Suprapubic skin (tissue), 4 donors: Measurements from ENCODE around the gene SLC44A2. TPM values are rescaled to one million over a fixed set of nuclear protein-coding genes. Genes with fewer than 3 reads are reported as not detected.
A peak's percentile ranks its signal among the peaks of the same experiment; 100 is the strongest.

Source experiments
- DNase-seq, 2 donors: peaks; one replicate each; pipeline ENCODE4 v3.0.0-alpha.2; 2019; ENCODE audit warnings: low spot score in 2 of 2
- H3K27ac ChIP-seq: fragments of 200-600 bp; sonication (generic); one replicate; pipeline ENCODE4 v1.5.1; 2019
- H3K27me3 ChIP-seq: fragments of 200-600 bp; sonication (generic); one replicate; pipeline ENCODE4 v1.5.1; 2019
- H3K36me3 ChIP-seq: fragments of 200-600 bp; sonication (generic); one replicate; pipeline ENCODE4 v1.5.1; 2019
- H3K4me1 ChIP-seq: fragments of 200-600 bp; sonication (generic); one replicate; pipeline ENCODE4 v1.5.1; 2019
- H3K4me3 ChIP-seq: fragments of 200-600 bp; sonication (generic); one replicate; pipeline ENCODE4 v1.5.1; 2019; ENCODE audit warnings: mild to moderate bottlenecking
- H3K9me3 ChIP-seq: fragments of 200-600 bp; sonication (generic); one replicate; pipeline ENCODE4 v1.5.1; 2019
- CTCF ChIP-seq, 2 donors: fragments of 200-600 bp in 1 of 2; fragments of 450-650 bp in 1 of 2; sonication (generic) in 1 of 2; IDR thresholded peaks; one replicate each; pipeline ENCODE4 v1.5.1; 2016 to 2019; ENCODE audit warnings: antibody characterized with exemption in 2 of 2, mild to moderate bottlenecking in 1 of 2, moderate library complexity in 1 of 2
- EP300 ChIP-seq: sonication (generic); formaldehyde crosslinking; IDR thresholded peaks from one replicate; pipeline ENCODE4 v1.6.1; 2017; ENCODE audit warnings: antibody characterized with exemption
- POLR2A ChIP-seq, 2 donors: fragments of 450-650 bp; IDR thresholded peaks; one replicate each; pipeline ENCODE4 v1.6.1; 2017; ENCODE audit warnings: antibody characterized with exemption in 2 of 2, mild to moderate bottlenecking in 2 of 2, moderate library complexity in 2 of 2
- POLR2AphosphoS5 ChIP-seq, 3 donors: sonication (generic); formaldehyde crosslinking; IDR thresholded peaks; one replicate each; pipeline ENCODE4 v1.6.1; 2017; ENCODE audit warnings: antibody characterized with exemption in 3 of 3
- WGBS: methylation state at CpG from one replicate; pipeline ENCODE4 v1.1.5; 2018; 5-methylcytosine and 5-hydroxymethylcytosine counted together
- total RNA-seq, 4 donors: library from RNA; depleted of rRNA; stranded (reverse); fragments of >200 nt; gene quantifications; one replicate each; pipeline ENCODE4 v1.1.0, GENCODE V29; 2016

Gene SLC44A2
- total RNA-seq, 4 donors from 2014 or later: 59.1 to 108 (median 94.5) TPM

GRCh38 chr19:10620786-10621185, 4.6 kb upstream of the SLC44A2 start:
- Histone ChIP-seq H3K36me3 (no peaks in the 10 kb centered on the region), H3K27me3 (no peaks in the 10 kb centered on the region), H3K27ac (no peak overlapping the region), H3K9me3 (no peaks in the 10 kb centered on the region), H3K4me1 (peaks cover 39% of the 10 kb centered on the region), H3K4me3 (no peak overlapping the region)
- TF ChIP-seq POLR2A (IDR thresholded peaks at IDR 0.05) (no peak), CTCF (IDR thresholded peaks at IDR 0.05) (no peak), POLR2AphosphoS5 (IDR thresholded peaks at IDR 0.05) (no peak), EP300 (no peak)
- DNase-seq: no peak
- WGBS: 96% methylated on average over 4 of the region's 4 CpGs

GRCh38 chr19:10621966-10622365, 3.4 kb upstream of the SLC44A2 start:
- H3K4me3 ChIP-seq: no peak overlapping the region
- no peaks in the 10 kb centered on the region for H3K9me3 ChIP-seq
- WGBS: over 99% methylated on average over 8 of the region's 8 CpGs
- peaks cover 47% of the 10 kb centered on the region for H3K4me1 ChIP-seq
- no peak overlapping the region for H3K27ac ChIP-seq
- no peaks in the 10 kb centered on the region for H3K36me3 ChIP-seq
- no peak for TF ChIP-seq POLR2A (IDR thresholded peaks at IDR 0.05)
- TF ChIP-seq POLR2AphosphoS5 (IDR thresholded peaks at IDR 0.05): no peak
- no peak for TF ChIP-seq CTCF (IDR thresholded peaks at IDR 0.05)
- TF ChIP-seq EP300: no peak
- H3K27me3 ChIP-seq: no peaks in the 10 kb centered on the region
- DNase-seq: no peak

DNA sequence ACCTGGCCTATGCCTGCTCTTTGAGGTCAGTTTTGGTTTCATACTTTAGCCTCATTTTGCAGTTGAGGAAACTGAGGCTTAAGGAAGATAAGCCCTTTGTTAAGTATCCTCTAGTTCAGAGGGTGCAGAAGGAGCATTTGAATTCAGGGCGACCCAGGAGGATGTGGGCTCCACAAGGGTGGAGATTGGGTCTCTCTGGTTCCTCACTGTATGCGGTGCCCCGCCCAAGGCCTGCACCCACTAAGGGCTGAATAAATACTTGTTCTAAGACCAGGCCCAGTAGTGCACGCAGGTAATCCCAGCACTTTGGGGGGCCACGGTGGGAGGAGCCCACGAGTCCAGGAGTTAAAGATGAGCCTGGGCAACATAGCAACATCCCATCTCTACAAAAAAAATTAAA, 768 bp upstream of the SLC44A2 start:
- Histone ChIP-seq H3K27ac (peak overlapping the region; percentile 94), H3K27me3 (no peaks in the 10 kb centered on the region), H3K4me1 (peaks cover 44% of the 10 kb centered on the region), H3K9me3 (no peaks in the 10 kb centered on the region), H3K36me3 (peaks cover 24% of the 10 kb centered on the region), H3K4me3 (peak overlapping the region; percentile 79)
- DNase-seq: no peak
- no peak for TF ChIP-seq CTCF (IDR thresholded peaks at IDR 0.05)
- TF ChIP-seq EP300: no peak
- TF ChIP-seq POLR2AphosphoS5 (IDR thresholded peaks at IDR 0.05): no peak
- TF ChIP-seq POLR2A (IDR thresholded peaks at IDR 0.05): no peak
- WGBS: 71% methylated on average over 6 of the region's 6 CpGs

- no peak for DNase-seq
- Histone ChIP-seq H3K27ac (peak overlapping the region; percentile 94), H3K27me3 (no peaks in the 10 kb centered on the region), H3K4me3 (peak overlapping the region; percentile 79), H3K36me3 (peaks cover 36% of the 10 kb centered on the region), H3K9me3 (no peaks in the 10 kb centered on the region), H3K4me1 (peaks cover 44% of the 10 kb centered on the region)
- 41% methylated on average over 8 of the region's 10 CpGs for WGBS
- TF ChIP-seq POLR2A (IDR thresholded peaks at IDR 0.05) (no peak), CTCF (IDR thresholded peaks at IDR 0.05) (no peak), EP300 (no peak), POLR2AphosphoS5 (IDR thresholded peaks at IDR 0.05) (no peak)
Measured at GRCh38 chr19:10625762-10626138, 397 bp downstream of the SLC44A2 start.

- H3K9me3 ChIP-seq: no peaks in the 10 kb centered on the region
- DNase-seq: no peak
- no peak for TF ChIP-seq POLR2A (IDR thresholded peaks at IDR 0.05)
- no peak for TF ChIP-seq POLR2AphosphoS5 (IDR thresholded peaks at IDR 0.05)
- no peak for TF ChIP-seq EP300
- no peak for TF ChIP-seq CTCF (IDR thresholded peaks at IDR 0.05)
- peaks cover 11% of the 10 kb centered on the region for H3K4me1 ChIP-seq
- no peaks in the 10 kb centered on the region for H3K27me3 ChIP-seq
- H3K4me3 ChIP-seq: no peak overlapping the region
- H3K27ac ChIP-seq: no peak overlapping the region
- 84% methylated on average over 10 of the region's 14 CpGs for WGBS
- H3K36me3 ChIP-seq: peaks cover 91% of the 10 kb centered on the region
Measured at GRCh38 chr19:10631874-10632273, 6.5 kb downstream of the SLC44A2 start.
